Stimulated activated CD8-positive, alpha-beta memory T cell treated with anti-CD3 and anti-CD28 coated beads, Interleukin-2, amount 100 ng/mL, for 48 hours (primary cell): Measurements from ENCODE around the gene UBN1.

Experiments
- DNase-seq, 2 donors: peaks; one replicate each; pipeline ENCODE4 v3.0.0-alpha.2; 2020; ENCODE audit warnings: low read depth in 2 of 2

UBN1 gene

DNA sequence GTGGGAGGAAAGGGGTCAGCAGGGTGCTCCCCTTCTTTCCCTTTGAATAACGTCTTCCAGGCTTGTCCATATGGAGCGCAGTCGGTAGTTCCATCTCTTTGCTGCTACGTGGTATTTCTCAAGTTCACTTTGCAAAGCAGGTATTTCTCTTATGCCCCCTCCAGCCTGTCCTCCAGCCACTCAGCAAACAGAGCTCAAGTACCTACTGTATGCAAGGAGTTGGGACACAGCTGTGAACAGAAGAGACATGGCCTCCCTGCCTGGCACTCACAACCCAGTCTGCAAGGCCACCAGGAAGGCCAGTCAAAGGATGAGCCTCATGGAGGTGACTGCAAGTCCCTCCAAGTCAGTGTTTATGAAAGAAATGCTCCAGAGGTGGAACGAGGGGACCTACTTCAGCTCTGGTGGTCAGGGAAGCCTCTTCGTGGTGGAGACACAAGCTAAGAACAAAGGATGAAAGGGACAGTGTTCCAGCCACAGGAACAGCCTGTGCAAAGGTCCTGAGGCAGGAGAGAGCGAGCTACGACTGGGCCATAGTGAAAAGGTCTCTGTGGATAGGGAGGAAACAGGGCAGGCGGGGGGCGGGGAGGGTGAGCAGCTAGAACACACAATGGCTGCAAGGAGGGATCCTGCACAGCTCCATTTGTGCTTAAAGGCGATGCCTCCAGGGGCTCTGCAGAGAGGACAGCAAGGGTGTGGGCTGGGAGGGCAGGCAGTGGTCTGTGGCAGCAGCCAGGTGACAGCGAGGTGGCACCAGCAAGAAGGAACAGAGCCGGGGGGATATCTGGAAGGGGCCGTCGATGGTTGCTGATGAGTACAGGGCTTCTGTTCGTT lies 57.0 kb downstream of the UBN1 start:
- DNase-seq: no peak

DNA sequence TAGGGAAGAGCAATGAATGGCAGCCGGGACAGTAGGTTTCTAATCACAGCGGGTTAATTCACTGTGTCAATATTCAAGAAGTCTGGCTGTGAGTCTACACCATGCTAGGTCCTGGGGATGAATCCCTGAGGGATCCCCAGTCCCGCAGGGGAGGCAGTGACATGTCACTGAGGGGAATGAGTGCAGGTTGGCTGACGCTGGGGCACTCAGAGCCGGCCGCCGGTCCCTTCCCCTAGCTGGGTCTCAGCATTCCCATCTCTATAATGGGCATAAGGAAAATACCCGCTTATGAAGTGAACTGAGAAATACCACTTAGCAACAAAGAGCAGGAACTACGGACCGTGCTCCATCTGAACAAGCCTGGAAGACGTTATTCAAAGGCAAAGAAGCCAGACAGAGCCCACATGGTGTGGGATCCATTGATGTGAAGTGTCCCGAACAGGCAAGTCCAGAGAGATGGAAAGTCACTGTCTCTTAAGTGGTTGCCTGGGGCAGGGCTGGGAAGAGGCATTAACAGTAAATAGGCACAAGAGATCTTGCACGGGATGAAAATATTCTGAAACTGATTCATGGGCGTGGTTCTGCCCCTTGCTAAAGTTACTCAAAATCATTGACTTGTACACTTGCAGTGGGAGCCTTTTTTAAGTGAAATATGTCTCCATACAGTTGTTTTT lies 57.8 kb downstream of the UBN1 start:
- DNase-seq: no peak

DNA sequence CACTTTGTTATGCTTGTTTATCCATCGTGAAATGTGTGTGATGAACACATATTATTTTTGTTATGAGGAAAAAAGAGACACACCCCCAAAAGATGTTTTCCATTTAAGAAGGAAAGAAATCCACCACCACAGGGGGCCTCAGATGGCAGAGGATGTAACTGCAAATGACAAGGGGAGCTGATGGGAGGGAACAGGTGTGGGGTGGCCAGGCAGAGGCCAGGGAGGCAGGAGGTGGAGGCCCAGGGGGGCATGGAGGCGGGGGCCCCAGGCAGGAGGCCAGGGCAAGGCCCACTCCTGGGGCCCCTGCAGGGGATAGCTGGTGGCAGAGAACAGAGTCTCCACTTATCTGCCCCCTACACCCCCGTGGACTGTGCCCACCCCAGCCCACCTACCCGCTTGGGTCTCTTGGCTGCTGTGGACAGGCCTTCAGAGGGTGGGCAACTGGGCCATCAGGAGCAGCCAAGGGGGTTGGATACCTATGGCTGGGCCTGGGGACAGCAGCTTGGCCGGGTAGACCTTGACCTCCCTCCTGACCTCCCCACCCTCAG lies 61.6 kb downstream of the UBN1 start:
- no peak for DNase-seq

DNA sequence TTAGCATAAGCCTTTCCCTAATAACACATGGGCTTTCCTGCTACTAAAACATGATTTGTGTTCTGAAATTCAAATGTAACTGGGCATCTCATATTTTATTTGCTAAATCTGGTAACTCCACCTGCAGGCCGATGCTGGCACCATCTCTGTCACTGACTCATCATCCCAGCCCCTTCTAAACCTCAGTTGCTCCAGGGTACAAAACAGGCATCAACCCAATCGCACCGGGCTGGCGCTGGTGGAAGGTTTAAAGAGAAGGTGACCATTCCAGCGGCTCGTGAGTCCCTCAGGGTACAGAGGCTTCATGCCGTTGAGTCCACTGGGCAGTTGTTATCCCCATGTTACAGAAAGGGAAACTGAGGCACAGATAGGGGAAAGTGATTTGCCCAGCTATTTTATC lies 62.5 kb downstream of the UBN1 start:
- no peak for DNase-seq

DNA sequence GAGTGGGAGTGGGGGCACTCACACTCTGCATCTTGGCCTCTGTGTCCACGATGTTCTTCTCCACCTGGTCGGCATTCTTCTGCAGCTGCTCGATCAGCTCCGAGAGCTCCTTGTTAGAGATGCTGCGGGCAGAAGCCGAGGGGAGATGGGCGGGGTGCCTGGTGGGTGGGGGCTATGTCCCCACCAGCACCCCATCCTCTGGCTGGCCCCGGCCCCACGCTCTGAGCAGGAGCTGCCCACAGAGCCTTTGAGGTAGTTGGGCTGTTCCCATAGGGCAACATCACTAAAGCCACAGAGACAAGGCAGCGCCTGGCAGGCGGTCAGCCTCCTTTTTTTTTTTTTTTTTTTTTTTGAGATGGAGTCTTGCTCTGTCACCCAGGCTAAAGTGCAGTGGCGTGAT lies 63.5 kb downstream of the UBN1 start:
- DNase-seq: no peak

DNA sequence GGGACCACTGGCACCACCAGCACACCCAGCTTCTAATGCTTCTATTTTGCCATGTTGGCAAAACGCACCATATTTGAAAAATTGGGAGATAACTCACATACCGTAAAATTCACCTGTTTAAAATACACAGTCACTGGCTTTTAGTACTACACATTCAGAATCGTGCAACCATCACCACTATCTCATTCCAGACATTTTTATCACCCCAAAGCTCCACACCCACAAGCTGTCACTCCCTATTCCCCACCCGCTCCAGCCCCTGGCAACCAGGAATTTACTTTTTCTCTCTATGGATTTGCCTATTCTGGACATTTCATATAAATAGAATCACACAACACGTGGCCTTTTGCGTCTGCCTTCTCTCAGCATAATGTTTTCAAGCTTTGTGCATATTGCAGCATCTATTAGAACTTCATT lies 64.7 kb downstream of the UBN1 start:
- no peak for DNase-seq

DNA sequence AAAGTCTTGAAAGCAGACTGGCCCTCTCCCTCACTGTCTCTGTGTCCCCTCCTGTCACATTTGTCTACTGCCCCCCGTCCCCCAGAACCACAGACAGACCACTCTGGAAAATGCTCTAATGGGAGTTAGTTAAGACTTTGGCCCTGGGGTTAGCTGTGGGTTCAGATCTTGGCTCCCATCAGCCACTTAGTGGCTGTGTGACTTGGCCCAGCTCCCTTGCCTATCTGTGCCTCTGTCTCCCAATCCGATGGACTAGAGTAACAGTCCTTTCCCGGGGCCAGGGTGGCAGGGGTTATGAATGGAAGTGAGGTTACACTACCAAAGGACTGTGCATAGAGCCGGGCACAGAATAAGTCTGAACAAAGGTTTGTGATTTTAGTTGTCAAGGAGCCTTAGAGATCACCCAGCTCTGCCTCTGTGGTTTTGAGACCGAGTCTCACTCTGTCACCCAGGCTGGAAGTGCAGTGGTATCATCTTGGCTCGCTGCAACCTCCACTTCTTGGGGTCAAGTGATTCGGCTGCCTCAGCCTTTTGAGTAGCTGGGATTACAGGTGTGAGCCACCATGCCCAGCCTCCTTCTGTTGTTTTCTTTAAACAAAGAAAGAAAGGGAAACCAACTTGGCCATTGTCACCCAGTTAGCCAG lies 66.0 kb downstream of the UBN1 start:
- DNase-seq: no peak

DNA sequence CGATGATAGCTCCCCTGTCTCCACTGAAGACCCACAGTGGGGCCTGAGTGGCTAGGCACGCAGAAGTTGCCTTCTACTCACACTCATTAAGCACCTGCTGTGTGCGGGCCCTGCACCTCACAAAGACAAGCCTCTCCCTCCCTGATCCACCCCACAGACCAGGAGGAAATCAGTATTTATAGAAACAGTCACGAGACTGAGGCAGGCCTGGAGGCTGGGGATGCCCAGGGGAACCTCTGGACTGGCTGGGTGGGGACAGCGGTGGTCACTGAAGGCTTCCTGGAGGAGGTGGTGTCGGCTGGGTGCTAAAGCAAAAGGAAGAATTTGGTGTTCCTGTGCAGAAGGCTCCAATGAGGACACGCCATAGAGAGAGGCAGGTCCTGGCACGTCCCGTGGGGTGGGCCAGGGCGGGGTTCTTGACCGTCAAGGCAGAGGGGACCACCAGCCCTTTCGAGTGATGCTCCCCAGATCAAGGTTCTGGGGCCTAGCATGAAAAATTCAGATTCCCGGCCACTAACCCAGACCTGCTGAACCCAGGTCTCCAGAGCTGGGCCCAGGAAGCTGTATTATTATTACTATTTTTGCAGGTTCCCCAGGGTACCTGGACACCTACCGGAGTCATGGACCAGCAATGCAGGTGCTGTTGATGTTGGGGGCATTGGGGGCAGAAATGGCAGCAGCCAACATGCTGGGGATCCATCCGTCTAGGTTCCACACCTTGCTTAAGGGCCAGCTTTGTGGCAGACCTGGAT lies 66.7 kb downstream of the UBN1 start:
- no peak for DNase-seq

DNA sequence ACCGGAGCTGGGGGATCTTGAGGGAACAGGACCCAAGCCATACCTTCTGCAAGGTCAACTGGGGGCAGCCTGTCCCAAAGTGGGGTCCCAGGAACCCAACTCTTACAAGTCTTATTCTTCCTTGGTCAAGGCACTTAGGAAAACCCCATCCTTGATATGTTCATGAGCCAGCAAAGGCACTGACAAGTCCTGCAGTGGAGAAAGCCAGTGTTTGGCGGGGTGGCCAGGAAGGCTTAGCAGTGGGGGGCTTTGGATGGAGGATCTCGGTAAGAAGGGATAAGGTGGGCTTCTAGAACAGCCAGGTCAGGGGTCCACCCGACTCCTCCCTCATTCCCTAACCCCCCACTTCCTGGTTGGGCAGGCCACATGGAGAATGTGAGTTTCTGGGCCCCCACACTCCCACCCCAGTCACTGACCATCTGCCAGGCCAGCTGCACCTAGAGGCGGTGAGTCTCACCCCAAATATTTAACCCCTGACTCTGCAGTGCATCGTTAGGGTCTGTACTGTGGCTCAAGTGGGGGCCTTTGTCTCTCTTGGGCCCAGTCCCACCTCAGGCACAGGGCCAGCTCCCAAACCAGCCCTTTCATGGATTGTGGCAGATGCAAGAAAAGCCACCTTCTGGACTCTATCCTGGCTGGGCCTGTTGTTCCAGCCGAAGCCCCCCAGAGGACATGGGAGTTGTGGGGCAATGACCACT lies 67.4 kb downstream of the UBN1 start:
- no peak for DNase-seq

DNA sequence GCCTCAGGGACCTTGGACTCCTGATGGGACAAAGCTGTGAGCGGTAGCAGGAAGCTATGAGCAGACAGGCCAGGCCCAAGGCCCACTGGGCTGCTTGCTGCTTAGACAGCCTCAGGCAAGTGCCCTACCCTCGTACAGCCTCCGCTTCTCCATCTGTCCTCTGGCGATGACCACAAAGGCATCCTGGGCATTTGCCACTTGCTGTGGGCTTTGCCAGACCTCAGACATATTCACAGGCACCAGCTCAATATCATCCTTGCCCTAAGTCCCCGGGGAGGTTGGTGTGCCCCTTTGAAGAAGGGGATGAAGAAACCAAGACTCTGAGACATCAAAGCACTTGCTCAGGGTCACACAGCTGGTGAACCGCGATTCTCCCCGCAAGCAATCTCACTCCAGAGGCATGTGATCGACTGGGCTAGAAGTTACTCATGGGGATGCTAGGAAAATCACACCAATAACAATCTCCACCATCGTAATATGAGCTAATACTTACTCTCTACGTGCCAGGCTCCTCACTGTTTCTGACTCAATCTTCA lies 68.0 kb downstream of the UBN1 start:
- no peak for DNase-seq

DNA sequence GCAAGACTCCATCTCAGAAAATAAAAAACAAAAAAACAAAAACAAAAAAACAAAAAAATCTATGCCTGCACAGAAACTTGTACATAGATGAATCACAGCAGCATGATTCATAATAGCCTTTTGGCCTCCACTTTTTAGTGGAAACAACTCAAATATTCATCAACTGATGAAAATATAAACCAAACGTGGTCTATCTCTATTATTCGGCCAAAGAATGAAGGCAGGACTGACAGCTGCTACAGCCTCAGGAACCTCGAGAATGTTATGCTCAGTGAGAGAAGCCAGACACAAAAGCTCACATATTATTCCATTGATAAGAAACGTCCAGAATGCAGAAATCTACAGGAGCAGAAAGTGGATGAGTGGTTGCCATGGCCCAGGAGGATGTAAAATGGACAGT lies 69.8 kb downstream of the UBN1 start:
- DNase-seq: no peak

DNA sequence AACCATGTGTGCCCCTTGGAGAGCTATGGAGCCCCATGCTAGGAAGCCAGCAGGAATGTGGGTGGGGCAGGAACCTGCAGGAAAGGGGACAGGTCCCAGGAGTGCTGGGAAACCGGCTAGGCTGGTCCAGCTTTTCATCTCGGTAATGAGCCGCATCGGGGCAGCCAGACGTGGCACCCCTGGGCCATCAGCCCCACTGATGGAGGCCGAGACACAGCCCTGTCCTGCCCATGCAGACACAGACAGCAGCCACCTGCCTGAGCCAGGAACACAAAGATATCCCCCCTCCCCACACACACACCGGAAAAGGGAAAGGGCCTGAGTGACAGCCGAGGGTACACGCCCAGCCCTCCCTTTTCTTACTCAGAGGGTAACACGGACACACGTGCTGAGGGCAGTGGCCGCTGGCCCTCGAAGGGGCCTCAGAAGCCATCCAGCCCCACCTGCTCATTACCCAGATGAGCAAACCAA lies 71.5 kb downstream of the UBN1 start:
- DNase-seq: no peak

DNA sequence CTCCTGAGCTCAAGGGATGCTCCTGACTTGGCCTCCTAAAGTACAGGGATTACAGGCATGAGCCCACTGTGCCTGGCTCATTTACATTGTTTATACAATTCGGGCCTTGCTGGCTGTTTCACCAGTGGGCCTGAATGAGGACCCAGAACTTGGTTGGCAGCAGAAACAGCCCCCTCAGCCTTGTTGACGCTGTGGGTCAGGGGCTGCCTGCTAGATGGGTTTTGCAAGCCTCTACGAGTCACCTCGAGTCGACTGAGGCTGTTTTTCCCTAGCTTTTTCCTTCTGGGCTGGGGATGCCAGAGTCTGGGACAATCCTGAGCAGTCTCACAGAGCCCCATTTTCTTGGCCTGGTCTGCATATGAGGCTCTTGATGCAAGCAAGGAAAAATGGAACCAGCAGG lies 73.5 kb downstream of the UBN1 start:
- DNase-seq: no peak

DNA sequence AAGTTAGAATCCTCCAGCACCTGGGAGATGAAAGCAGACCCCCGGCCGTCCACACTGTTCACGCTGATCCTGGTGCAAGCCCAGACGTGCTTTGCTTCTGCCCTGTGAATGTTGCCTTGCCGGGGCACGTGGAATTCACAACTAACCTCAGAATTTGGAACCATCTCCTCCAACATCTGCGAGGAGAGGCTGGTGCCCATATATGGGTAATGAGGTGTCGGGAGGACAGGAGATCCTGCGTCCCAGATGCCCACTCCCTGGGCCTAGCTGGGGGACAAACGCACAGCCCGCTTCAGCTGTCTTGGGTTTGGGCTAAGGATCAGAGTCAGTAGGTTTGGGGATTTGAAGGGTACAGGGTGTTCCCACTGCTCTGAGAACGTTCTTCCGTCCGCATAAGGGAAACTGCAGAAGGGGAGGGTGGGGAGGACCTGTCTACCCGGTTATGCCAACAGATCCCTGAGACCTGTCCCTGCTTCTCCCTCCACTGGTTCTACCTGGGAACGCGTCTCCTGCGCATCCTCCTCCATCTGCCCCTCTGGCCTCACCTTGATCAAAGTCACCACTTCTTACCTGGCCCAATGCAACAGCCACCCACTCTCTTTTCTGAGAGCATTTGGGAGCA lies 75.6 kb downstream of the UBN1 start:
- DNase-seq: no peak

DNA sequence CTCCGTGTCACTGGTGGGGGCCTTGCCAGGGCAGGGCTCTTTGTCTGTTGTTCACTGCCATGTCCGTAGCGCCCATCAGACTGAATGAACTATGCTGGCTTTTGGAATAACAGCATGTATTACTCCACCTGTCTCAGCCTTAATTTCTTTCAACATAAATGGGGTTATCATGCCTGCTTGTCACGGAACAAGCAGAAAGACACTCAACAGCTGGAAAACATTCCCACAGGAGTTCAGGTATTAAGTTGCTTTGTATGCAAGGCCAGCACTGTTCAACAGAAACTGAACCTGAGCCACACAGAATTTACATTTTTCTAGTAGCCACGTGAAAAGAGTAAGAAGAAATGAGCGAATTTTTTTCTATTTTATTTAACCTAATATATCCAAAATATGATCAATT lies 76.6 kb downstream of the UBN1 start:
- no peak for DNase-seq

DNA sequence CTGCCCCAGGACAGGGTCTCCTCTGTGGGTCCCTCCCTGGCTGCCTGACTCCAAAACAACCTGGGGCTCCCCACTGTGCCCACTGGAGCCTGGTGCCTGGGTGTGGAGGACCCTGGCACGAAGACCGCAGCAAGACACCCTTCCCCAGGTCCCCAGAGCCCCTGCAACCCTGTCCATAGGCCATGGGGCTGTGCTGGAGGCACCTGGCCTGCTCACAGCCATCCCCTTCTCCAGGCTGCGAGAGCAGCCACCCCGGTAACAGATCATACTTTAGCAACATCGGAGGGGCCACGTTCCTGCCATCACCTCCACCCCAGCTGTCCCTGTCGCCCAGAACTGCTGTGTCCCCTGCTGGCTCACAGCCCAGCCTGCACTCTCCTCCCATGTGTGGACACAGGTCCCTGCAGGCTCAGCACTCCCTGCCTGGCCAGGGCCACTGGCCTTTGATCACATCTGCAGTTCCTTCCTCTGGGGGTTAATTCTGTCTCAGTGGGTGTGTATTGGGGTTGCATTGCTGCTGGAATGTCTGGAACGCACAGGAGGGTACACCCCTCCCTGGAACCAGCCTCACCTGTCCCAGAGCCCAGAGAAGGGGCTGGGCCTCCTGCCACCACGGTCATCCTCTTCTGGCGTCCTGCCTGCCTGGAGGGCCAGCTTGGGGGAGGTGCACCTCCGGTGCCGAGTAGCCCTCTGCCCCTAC lies 77.5 kb downstream of the UBN1 start:
- no peak for DNase-seq

DNA sequence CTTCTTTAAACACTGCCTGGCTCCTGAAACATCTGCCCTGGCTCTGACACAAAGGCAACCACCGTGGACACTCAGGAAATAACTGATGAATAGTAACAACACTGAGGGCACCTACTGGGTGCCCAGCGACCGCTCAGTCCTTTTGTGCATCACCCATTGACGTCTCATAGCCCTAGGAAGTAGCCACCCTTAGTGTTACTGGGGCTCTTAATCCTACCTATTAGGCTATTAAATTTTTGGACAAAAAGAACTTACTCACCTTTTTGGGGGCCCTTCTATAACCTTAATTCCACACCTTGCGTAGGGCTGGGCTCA lies 78.0 kb downstream of the UBN1 start:
- no peak for DNase-seq

DNA sequence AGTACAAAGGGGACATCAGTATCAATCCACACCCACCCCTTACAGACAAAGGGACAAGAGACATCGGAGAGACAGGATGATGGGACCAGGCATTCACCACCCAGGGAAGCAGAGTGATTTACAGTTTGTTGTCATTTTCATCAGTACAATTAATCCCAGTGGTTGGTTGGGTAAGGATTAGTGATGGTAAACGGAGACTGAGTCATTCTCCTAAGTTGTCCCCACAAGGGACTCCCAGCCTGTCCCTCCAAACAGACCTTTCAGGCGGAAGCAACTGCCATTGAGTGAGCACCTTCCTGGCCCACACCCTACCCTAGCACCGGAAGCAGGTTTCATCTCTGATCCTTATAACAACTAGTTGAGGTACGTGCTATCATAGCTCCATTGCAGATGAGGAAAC lies 78.5 kb downstream of the UBN1 start:
- DNase-seq: no peak

DNA sequence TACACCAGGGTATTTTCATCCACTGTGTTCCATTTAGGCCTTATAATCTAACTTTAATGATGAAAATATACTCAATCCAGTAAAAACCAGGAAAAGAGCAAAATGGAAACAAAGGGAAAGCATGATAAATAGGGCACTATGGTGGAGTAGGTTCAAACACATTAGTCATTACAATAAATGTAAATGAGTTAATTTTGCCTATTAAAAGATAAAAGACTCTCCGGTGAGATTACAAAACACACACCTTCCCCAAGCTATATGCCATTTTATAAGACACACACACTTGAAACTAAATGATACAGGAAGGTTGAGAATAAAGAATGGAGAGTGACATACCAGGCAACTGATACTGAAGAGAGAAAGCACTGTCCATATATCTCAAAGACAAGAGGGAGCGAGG lies 79.6 kb downstream of the UBN1 start:
- no peak for DNase-seq

DNA sequence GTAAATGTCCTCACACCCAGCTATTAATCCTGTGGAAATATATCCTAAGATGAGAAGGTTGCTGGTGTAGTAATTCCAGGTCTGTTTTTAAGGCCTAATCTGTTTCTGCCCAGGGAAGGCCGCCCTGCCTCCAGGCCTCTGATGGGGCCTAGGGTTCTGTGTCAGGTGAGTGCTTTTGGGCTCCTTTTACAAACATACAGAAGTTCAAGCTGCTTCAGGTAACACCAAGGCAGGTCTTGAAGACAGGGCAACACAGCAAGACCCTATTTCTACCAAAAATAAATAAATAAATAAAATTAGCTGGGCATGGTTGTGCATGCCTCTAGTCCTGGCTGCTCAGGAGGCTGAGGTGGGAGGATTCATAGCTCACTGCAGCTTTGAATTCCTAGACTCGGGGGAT lies 80.4 kb downstream of the UBN1 start:
- DNase-seq: no peak
